ENCODE measurements around the gene ARMC12. TPM values are rescaled to one million over a fixed set of nuclear protein-coding genes. Genes with fewer than 3 reads are reported as not detected.

ARMC12 gene
- total and polyA plus RNA-seq, 2 donors (not counting 3 experiments of a cell fraction or from before 2014, with no cell fraction given), result 0.91 to 1.9 TPM

DNA sequence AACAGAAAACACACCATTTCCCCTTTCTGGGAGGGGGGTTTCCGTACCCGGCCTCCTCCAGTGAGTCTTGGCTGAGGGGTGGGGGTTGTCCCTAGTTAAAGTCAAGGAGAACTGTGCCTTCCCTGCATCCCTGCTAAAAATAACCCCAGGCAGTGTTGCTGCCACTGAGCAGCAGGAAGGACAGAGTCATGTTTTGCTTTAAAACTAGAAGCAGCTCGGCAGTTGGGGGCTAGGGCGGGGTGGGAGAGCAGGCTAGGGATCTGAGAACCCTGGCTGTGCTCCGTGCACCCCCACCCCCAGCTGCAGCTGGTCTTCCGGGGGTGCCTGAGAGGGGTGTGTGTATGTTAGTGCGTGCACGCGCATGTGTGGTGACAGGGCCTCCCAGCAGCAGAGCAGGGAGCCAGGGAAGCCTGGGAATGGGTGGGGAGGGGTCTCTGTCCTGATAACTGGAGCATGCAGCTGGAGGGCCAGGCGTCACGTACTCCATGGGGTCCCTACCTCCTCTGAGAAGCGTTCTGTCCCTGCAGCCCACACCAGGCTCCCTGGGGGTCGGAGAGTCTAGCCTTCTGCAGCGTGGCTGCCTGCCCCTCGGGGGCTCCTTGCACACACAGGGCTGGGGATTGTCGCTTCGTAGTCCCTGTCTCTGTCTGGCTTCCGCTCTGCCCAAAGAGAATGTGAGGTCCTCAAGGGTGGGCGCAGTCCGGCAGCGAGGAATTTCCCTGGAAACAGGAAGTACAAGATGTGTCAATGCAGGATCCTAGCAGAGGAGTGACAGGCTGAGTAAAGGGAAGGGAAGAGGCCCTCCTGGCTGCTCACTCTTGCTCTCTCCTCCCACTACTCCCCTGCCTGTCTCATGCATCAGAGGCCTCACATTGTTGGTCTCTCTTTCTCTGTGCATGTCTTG is 16.8 kb upstream of the ARMC12 start:
- H3K4me1 ChIP-seq (ENCODE audit: control insufficient read depth, extremely low read depth, insufficient read depth, low read length), result peaks cover 31% of the 10 kb centered on the region
- DNase-seq (ENCODE audit: low read depth, low spot score) (peak; percentile 62), FAIRE-seq (peak; percentile 86)
- peak overlapping the region; percentile 76 for H2AFZ ChIP-seq (ENCODE audit: low read depth, low read length)
- no peaks in the 10 kb centered on the region for H3K36me3 ChIP-seq (ENCODE audit: control insufficient read depth in 2 of 2, extremely low read depth in 1 of 2, insufficient read depth in 2 of 2, low read length in 2 of 2)
- POLR2A ChIA-PET, result interaction anchor here (0.6 kb wide), 1 partner anchor 69 kb away, joined by 4 read pairs; no protein-coding TSS in a partner anchor
- dilution Hi-C loops (cut with MboI; ENCODE audit: extremely low pct_ligation_motif_present, low sequenced_read_pairs) (no loop called here), intact Hi-C loops (cut with micrococcal nuclease) (loop anchor here (1.0 kb wide), 2 partner anchors 8 to 32 kb away; partner anchors contain the start of gene FKBP5)
- BruUV-seq (replicated peaks), result no TSS peak
- no peaks in the 10 kb centered on the region for H3K9me1 ChIP-seq (replicated peaks; ENCODE audit: control insufficient read depth, extremely low read depth, insufficient read depth, low read length)
- CTCF ChIA-PET, result interaction anchor here (1.2 to 2.4 kb wide), 4 partner anchors 10 to 136 kb away, joined by 4 to 12 read pairs (median 5); partner anchors contain the start of gene ARMC12
- peak overlapping the region; percentile 57 for H3K27ac ChIP-seq (ENCODE audit: insufficient read depth, low read depth, low read length)
- peak overlapping the region in 1 of 3 experiments; percentile 27 for H3K4me3 ChIP-seq (replicated peaks in 1 of 3; ENCODE audit: insufficient read depth in 1 of 3, low read depth in 1 of 3, low read length in 3 of 3)
- no peaks in the 10 kb centered on the region for H3K27me3 ChIP-seq (ENCODE audit: control insufficient read depth in 2 of 2, insufficient read depth in 2 of 2, low read length in 2 of 2)
- TF ChIP-seq EZH2 (IDR thresholded peaks at IDR 0.05; ENCODE audit: borderline replicate concordance, low read depth, low read length, severe bottlenecking) (no peak), CTCF (IDR thresholded peaks at IDR 0.05; ENCODE audit: extremely low read depth in 1 of 2, insufficient read depth in 1 of 2, low read depth in 1 of 2, low read length in 2 of 2) (no peak), MYC (IDR thresholded peaks at IDR 0.05; ENCODE audit: low read depth, low read length) (no peak), GATA2 (IDR thresholded peaks at IDR 0.05; ENCODE audit: insufficient read depth, insufficient read length, low read depth, low read length) (no peak), FOS (IDR thresholded peaks at IDR 0.05; ENCODE audit: borderline replicate concordance, insufficient read depth, low read length) (no peak), POLR2A (IDR thresholded peaks at IDR 0.05; ENCODE audit: low read depth, low read length) (peak; percentile 43), POLR2AphosphoS5 (IDR thresholded peaks at IDR 0.05; ENCODE audit: insufficient read depth, low read depth, low read length) (peak; percentile 45), JUN (IDR thresholded peaks at IDR 0.05; ENCODE audit: borderline replicate concordance, insufficient read depth, insufficient read length, low read depth) (no peak)
- TF ChIP-seq, protein P1, sequence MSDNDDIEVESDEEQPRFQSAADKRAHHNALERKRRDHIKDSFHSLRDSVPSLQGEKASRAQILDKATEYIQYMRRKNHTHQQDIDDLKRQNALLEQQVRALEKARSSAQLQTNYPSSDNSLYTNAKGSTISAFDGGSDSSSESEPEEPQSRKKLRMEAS (IDR thresholded peaks at IDR 0.05; ENCODE audit: insufficient read depth, insufficient read length), result no peak
- H4K20me1 ChIP-seq (replicated peaks; ENCODE audit: control insufficient read depth, extremely low read depth, insufficient read depth, low read length), result no peaks in the 10 kb centered on the region
- H3K79me2 ChIP-seq (ENCODE audit: control insufficient read depth, insufficient read depth, low read length), result no peaks in the 10 kb centered on the region
- no peaks in the 10 kb centered on the region for H3K9me3 ChIP-seq (replicated peaks; ENCODE audit: control insufficient read depth, insufficient read depth, low read length)
- H3K9ac ChIP-seq (replicated peaks; ENCODE audit: extremely low read depth, insufficient read depth, low read length), result peak overlapping the region; percentile 42
- H3K4me2 ChIP-seq (ENCODE audit: insufficient read depth, low read length), result peak overlapping the region; percentile 56

All from endothelial cell of umbilical vein (primary cell).